ENCODE results near the gene HINT2.
A peak's percentile ranks its signal among the peaks of the same experiment; 100 is the strongest.

HINT2 gene

DNA sequence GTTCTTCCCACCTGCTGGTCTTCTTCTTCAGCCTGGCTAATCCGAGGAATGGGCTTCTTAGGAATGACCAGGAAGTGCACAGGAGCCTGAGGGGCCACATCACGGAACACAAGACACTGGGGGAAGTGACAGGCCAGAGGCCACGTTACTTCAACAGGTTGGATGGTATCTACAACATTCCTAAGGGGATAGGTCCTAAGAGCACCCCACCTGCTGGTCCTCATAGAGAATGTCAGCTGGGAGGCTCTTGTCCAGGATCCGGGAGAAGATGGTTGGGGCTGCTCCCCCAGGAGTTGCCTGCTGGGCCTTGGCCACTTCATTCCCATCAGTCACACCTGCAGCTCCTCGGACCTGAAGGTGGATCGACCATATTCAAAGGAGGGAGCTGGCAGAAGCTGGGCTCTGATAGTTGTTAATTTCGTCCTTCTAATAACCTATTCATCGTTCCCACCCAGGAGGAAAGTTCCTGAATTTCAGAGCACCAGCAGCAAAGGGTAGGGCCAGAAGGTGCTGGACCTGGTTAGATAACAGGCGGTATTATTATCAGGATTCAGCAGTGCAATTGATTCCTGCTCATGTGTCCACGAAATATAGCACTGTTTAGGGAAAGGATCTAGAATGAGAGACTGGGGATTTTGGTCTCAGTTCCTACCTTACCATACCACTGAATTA, 1.3 kb downstream of the HINT2 start:
- H3K4me3 ChIP-seq (ENCODE audit: low read length), result no peak overlapping the region
- DNase-seq (ENCODE audit: low read depth), result peak; percentile 67
- TF ChIP-seq, protein P1, sequence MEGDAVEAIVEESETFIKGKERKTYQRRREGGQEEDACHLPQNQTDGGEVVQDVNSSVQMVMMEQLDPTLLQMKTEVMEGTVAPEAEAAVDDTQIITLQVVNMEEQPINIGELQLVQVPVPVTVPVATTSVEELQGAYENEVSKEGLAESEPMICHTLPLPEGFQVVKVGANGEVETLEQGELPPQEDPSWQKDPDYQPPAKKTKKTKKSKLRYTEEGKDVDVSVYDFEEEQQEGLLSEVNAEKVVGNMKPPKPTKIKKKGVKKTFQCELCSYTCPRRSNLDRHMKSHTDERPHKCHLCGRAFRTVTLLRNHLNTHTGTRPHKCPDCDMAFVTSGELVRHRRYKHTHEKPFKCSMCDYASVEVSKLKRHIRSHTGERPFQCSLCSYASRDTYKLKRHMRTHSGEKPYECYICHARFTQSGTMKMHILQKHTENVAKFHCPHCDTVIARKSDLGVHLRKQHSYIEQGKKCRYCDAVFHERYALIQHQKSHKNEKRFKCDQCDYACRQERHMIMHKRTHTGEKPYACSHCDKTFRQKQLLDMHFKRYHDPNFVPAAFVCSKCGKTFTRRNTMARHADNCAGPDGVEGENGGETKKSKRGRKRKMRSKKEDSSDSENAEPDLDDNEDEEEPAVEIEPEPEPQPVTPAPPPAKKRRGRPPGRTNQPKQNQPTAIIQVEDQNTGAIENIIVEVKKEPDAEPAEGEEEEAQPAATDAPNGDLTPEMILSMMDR (IDR thresholded peaks at IDR 0.05; ENCODE audit: insufficient read depth, low read depth, low read length, missing control alignments), result peak; percentile 46

DNA sequence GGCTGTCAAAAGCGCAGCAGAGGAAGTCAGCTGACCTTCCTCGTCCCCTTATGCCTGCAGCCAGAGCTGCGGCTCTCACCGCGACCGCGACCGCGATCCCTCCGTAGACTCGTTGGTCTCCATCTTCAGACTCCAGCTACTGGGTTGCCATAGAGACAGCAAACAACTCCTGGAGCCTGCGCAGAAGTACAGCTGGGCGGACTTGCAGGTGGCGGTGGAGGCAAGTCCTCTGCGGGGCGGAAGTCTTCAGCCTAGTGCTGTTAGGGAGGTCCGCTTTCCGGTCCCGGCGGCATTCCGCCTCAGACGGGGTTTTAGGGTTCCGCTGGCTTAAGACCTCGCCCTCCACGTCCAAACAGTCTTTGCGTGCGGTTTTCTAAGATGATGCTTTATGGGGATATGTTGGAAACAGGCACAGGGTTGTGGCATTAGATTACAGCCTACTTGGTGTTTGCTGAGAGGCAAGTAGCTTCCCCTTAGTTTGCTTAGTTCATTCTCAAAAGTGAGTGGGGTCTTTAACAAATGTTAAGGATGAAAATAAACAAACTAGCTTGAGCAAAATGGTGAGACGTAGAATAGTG, 2.7 kb downstream of the HINT2 start, which contains the start of gene SPAG8:
Gene SPAG8, minus strand, starts transcription at position 238 of the 578 bp plus-strand sequence. Its CDS starts 115 bp downstream, at position 123.
- peak within 1 kb of the TSS; percentile 47 for H3K4me3 ChIP-seq (ENCODE audit: low read length)
- peak; percentile 93 for DNase-seq (ENCODE audit: low read depth)
- TF ChIP-seq, protein P1 (IDR thresholded peaks at IDR 0.05; ENCODE audit: insufficient read depth, low read depth, low read length, missing control alignments), result no peak

DNA sequence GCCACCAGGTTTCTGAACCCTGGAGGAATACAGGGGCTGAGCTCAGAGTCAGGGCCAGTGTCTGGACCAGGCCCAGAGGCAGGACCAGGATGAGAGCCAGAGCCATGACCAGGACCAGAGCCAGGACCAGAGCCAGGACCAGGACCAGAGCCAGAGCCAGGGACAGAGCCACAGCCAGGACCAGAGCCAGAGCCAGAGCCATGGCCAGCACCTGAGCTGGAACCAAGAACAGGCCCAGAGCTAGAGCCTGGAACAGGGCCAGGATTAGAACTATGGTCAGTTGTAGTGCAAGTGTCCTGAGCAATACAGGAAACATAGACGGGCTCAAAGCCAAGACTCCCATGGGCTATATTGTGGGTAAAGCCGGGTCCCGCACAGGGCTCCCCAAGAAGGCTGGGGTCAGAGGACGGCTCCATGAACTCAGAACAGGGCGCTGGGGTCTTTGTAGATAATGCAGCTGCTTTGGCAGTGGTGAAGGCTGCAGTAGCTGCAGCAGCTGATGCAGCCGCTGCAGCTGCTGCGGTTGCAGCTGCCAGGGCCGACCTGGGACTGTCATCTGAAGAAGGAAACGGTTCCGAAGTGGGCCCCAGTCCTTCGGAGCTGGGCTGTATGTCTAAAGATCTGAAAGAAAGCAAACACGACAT, 3.3 kb downstream of the HINT2 start:
- TF ChIP-seq, protein P1 (IDR thresholded peaks at IDR 0.05; ENCODE audit: insufficient read depth, low read depth, low read length, missing control alignments), result no peak
- DNase-seq (ENCODE audit: low read depth), result no peak

DNA sequence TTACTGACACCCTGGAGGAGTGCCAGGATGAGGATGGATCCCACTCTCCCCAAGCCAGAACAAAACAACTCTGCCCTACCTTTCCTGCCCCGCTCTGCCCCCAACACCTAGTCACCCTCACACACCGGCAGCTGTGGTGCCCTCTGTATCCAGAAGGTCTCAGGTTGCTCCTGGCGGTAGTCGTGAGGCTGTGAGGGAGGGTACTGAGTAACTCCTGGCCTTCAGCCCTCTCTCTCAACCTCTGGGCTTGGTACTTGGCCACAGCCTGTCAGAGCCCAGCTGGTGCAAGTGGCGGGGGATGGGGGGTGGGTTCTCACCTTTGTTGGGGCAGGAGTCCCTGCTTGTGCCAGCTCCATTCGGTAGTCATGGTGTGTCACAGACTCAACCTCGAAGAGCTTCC, 4.7 kb downstream of the HINT2 start:
- TF ChIP-seq, protein P1 (IDR thresholded peaks at IDR 0.05; ENCODE audit: insufficient read depth, low read depth, low read length, missing control alignments), result no peak
- no peak overlapping the region for H3K4me3 ChIP-seq (ENCODE audit: low read length)
- no peak for DNase-seq (ENCODE audit: low read depth)

More for the DNA sequence above, 3.3 kb downstream of the HINT2 start:
- peak overlapping the region; percentile 47 for H3K4me3 ChIP-seq (ENCODE audit: low read length)

DNA sequence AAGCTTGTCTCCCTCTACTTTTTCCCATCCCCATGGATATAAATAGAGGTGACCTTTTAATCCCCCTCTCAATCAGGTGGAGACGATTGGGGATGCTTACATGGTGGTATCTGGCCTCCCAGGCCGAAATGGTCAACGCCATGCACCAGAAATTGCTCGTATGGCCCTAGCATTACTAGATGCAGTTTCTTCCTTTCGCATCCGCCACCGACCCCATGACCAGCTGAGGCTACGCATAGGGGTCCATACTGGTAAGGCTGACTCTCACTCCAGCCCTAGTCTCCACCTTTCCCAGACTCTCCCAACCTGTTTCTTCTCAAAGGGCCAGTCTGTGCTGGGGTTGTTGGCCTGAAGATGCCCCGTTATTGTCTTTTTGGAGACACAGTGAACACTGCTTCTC, 6.4 kb downstream of the HINT2 start:
- DNase-seq (ENCODE audit: low read depth), result no peak
- TF ChIP-seq, protein P1 (IDR thresholded peaks at IDR 0.05; ENCODE audit: insufficient read depth, low read depth, low read length, missing control alignments), result no peak
- no peak overlapping the region for H3K4me3 ChIP-seq (ENCODE audit: low read length)

DNA sequence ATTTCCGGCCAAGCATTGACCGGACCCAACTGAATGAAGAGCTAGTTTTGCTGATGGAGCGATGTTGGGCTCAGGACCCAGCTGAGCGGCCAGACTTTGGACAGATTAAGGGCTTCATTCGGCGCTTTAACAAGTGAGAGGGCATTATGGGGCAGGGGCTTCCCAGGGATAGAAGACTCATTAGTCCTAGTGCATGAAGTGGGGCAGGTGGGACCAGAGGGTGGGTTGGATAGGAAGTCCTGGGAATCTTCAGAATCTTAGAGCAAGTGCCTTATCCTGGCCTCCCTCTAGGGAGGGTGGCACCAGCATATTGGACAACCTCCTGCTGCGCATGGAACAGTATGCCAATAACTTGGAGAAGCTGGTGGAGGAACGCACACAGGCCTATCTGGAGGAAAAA, 8.7 kb downstream of the HINT2 start:
- H3K4me3 ChIP-seq (ENCODE audit: low read length), result no peak overlapping the region
- DNase-seq (ENCODE audit: low read depth), result no peak
- TF ChIP-seq, protein P1 (IDR thresholded peaks at IDR 0.05; ENCODE audit: insufficient read depth, low read depth, low read length, missing control alignments), result no peak

Data from epithelial cell of esophagus (primary cell).